SU-DHL-6 (cell line): ENCODE data around the gene CREB5.

ENCODE experiments used
- H2AFZ ChIP-seq: fragments of 200-600 bp; sonication (generic); 2 replicates; pipeline ENCODE4 v1.6.1; 2014; ENCODE audit warnings: low read depth, mild to moderate bottlenecking, moderate library complexity, mixed read lengths, antibody characterized with exemption, low read length; ENCODE audit not compliant: severe bottlenecking
- H3F3A ChIP-seq: fragments of 200-600 bp; shearing (Covaris generic); 2 replicates; pipeline ENCODE4 v1.6.0; 2016; ENCODE audit warnings: antibody characterized with exemption, mild to moderate bottlenecking; ENCODE audit not compliant: insufficient read depth
- H3K27ac ChIP-seq: fragments of 200-600 bp; sonication (generic); 2 replicates; pipeline ENCODE4 v1.5.1; 2016; ENCODE audit warnings: low read depth, mild to moderate bottlenecking, low read length, moderate library complexity, mixed read lengths
- H3K27me3 ChIP-seq: fragments of 200-600 bp; sonication (generic), shearing (Covaris generic); 2 replicates; pipeline ENCODE4 v1.6.0; 2014; ENCODE audit warnings: mild to moderate bottlenecking, low read length
- H3K36me3 ChIP-seq: fragments of 200-600 bp; sonication (generic); 2 replicates; pipeline ENCODE4 v1.6.1; 2014; ENCODE audit warnings: mild to moderate bottlenecking, low read length, mixed read lengths
- H3K4me2 ChIP-seq: fragments of 300-600, 200-600 bp; shearing (Covaris generic), sonication (generic); 2 replicates; pipeline ENCODE4 v1.6.0; 2014; ENCODE audit warnings: low read length, low read depth, mild to moderate bottlenecking; ENCODE audit not compliant: poor library complexity, severe bottlenecking
- H3K4me3 ChIP-seq: fragments of 200-600 bp; sonication (generic); 2 replicates; pipeline ENCODE4 v1.5.1; 2014; ENCODE audit warnings: antibody characterized with exemption, low read length, mild to moderate bottlenecking, mixed read lengths; ENCODE audit not compliant: insufficient read depth, poor library complexity, severe bottlenecking
- H3K79me2 ChIP-seq: fragments of 200-600 bp; sonication (generic); 2 replicates; pipeline ENCODE4 v1.6.1; 2014; ENCODE audit warnings: mild to moderate bottlenecking, low read length, moderate library complexity; ENCODE audit not compliant: insufficient read depth
- H3K9ac ChIP-seq: fragments of 200-600 bp; sonication (generic); 2 replicates; pipeline ENCODE4 v1.7.0; 2014; ENCODE audit warnings: mild to moderate bottlenecking, low read length
- H3K9me2 ChIP-seq: fragments of 200-600 bp; sonication (generic); replicated peaks from 2 replicates; pipeline ENCODE4 v1.6.1; 2014; ENCODE audit warnings: low read length; ENCODE audit not compliant: insufficient read depth
- H3K9me3 ChIP-seq: fragments of 200-600 bp; sonication (generic); 2 replicates; pipeline ENCODE4 v1.6.1; 2014; ENCODE audit warnings: low read length, mixed read lengths; ENCODE audit not compliant: insufficient read depth
- H4K20me1 ChIP-seq: fragments of 200-600 bp; sonication (generic); 2 replicates; pipeline ENCODE4 v1.6.1; 2014; ENCODE audit warnings: low read depth, mild to moderate bottlenecking, antibody characterized with exemption, low read length, moderate library complexity, mixed read lengths
- CTCF ChIP-seq: fragments of 200-600 bp; sonication (generic); IDR thresholded peaks from one replicate; pipeline ENCODE4 v1.5.1; 2017; ENCODE audit warnings: antibody characterized with exemption, mild to moderate bottlenecking, low read length, moderate library complexity; ENCODE audit not compliant: insufficient read depth, poor library complexity, severe bottlenecking
- EZH2phosphoT487 ChIP-seq: fragments of 200-600 bp; sonication (generic), shearing (Covaris generic); conservative IDR thresholded peaks from 2 replicates; pipeline ENCODE4 v1.6.1; 2018; ENCODE audit warnings: mild to moderate bottlenecking, antibody characterized with exemption, low read length, moderate library complexity, mixed read lengths

The CREB5 gene

GRCh38 chr7:28505014-28505413, 92.7 kb downstream of the CREB5 start:
- TF ChIP-seq CTCF: no peak
- no peak for TF ChIP-seq EZH2phosphoT487
- no peaks in the 10 kb centered on the region for H3K9me2 ChIP-seq
- no peaks in the 10 kb centered on the region for H3K36me3 ChIP-seq
- H3K79me2 ChIP-seq: no peaks in the 10 kb centered on the region
- no peaks in the 10 kb centered on the region for H3K27me3 ChIP-seq
- no peak overlapping the region for H3K27ac ChIP-seq
- H4K20me1 ChIP-seq: no peaks in the 10 kb centered on the region
- no peak overlapping the region for H3K9ac ChIP-seq
- H3K4me3 ChIP-seq: no peak overlapping the region
- H3K9me3 ChIP-seq: no peaks in the 10 kb centered on the region
- no peak overlapping the region for H3K4me2 ChIP-seq
- no peaks in the 10 kb centered on the region for H3F3A ChIP-seq
- H2AFZ ChIP-seq: no peak overlapping the region

- no peaks in the 10 kb centered on the region for H3K9me2 ChIP-seq
- no peaks in the 10 kb centered on the region for H3K79me2 ChIP-seq
- TF ChIP-seq EZH2phosphoT487 (no peak), CTCF (no peak)
- no peaks in the 10 kb centered on the region for H3K9me3 ChIP-seq
- no peaks in the 10 kb centered on the region for H3F3A ChIP-seq
- H2AFZ ChIP-seq: no peak overlapping the region
- no peak overlapping the region for H3K4me3 ChIP-seq
- no peaks in the 10 kb centered on the region for H3K36me3 ChIP-seq
- no peaks in the 10 kb centered on the region for H4K20me1 ChIP-seq
- no peaks in the 10 kb centered on the region for H3K27me3 ChIP-seq
- no peak overlapping the region for H3K27ac ChIP-seq
- H3K4me2 ChIP-seq: no peak overlapping the region
- no peak overlapping the region for H3K9ac ChIP-seq
These were observed 93.5 kb downstream of the CREB5 start for GRCh38 chr7:28505867-28506266.

GRCh38 chr7:28507525-28508282, 95.4 kb downstream of the CREB5 start:
- Histone ChIP-seq H3K27ac (no peak overlapping the region), H3K27me3 (no peaks in the 10 kb centered on the region), H3K9me2 (no peaks in the 10 kb centered on the region), H4K20me1 (no peaks in the 10 kb centered on the region), H3K4me3 (no peak overlapping the region), H3K4me2 (no peak overlapping the region), H3K9ac (no peak overlapping the region), H3K79me2 (no peaks in the 10 kb centered on the region), H3K9me3 (no peaks in the 10 kb centered on the region), H3F3A (no peaks in the 10 kb centered on the region), H3K36me3 (no peaks in the 10 kb centered on the region), H2AFZ (no peak overlapping the region)
- TF ChIP-seq EZH2phosphoT487 (no peak), CTCF (no peak)
